ENCODE results near the gene ACP6.

GRCh38 chr1:147613506-147613905, 56.8 kb downstream of the ACP6 start:
- no peak for TF ChIP-seq SETDB1 (CRISPR knock-in tag; IDR thresholded peaks at IDR 0.05; ENCODE audit: borderline replicate concordance)
- no peak for TF ChIP-seq POLR2A (IDR thresholded peaks at IDR 0.05; ENCODE audit: insufficient read depth in 1 of 2, low read depth in 2 of 2, low read length in 2 of 2)
- no peak for TF ChIP-seq POLR2AphosphoS5 (IDR thresholded peaks at IDR 0.05; ENCODE audit: low read depth, low read length)
- no peak for TF ChIP-seq ZSCAN5A (CRISPR knock-in tag; IDR thresholded peaks at IDR 0.05; ENCODE audit: borderline replicate concordance)
